T-helper 1 cell treated with Interleukin-12 subunit alpha and Interleukin-12 subunit beta and Interleukin-4 antibody, amounts not matched to agents 30 μg/mL and 1 μg/mL, for 36 hours (primary cell): ENCODE data around the gene FANCI.

Experiments used
- H3K27ac Mint-ChIP-seq: one replicate; pipeline ENCODE4 v1.8.0; 2021; ENCODE audit warnings: mild to moderate bottlenecking, mixed read lengths
- H3K27me3 Mint-ChIP-seq: one replicate; pipeline ENCODE4 v1.8.0; 2021; ENCODE audit warnings: low read depth, mixed read lengths
- H3K36me3 Mint-ChIP-seq: one replicate; pipeline ENCODE4 v1.8.0; 2021; ENCODE audit warnings: low read depth, mixed read lengths
- H3K4me1 Mint-ChIP-seq: one replicate; pipeline ENCODE4 v1.8.0; 2021; ENCODE audit warnings: low read depth, mixed read lengths
- H3K4me3 Mint-ChIP-seq: one replicate; pipeline ENCODE4 v1.8.0; 2021; ENCODE audit warnings: mild to moderate bottlenecking, moderate library complexity, mixed read lengths
- H3K9me3 Mint-ChIP-seq: one replicate; pipeline ENCODE4 v1.8.0; 2021; ENCODE audit warnings: mixed read lengths

FANCI gene

GRCh38 chr15:89341316-89342005 lies 97.7 kb downstream of the FANCI start:
- Mint-ChIP-seq H3K4me3 (no peak overlapping the region), H3K36me3 (no peaks in the 10 kb centered on the region), H3K4me1 (peaks cover 4% of the 10 kb centered on the region), H3K27ac (no peak overlapping the region), H3K27me3 (peaks cover 16% of the 10 kb centered on the region), H3K9me3 (no peaks in the 10 kb centered on the region)

GRCh38 chr15:89342840-89343239 lies 99.1 kb downstream of the FANCI start:
- no peaks in the 10 kb centered on the region for H3K36me3 Mint-ChIP-seq
- H3K9me3 Mint-ChIP-seq = no peaks in the 10 kb centered on the region
- peaks cover 16% of the 10 kb centered on the region for H3K27me3 Mint-ChIP-seq
- no peak overlapping the region for H3K27ac Mint-ChIP-seq
- no peak overlapping the region for H3K4me3 Mint-ChIP-seq
- peaks cover 2% of the 10 kb centered on the region for H3K4me1 Mint-ChIP-seq

GRCh38 chr15:89345248-89345647 lies 101.5 kb downstream of the FANCI start:
- no peak overlapping the region for H3K27ac Mint-ChIP-seq
- H3K36me3 Mint-ChIP-seq = no peaks in the 10 kb centered on the region
- no peaks in the 10 kb centered on the region for H3K4me1 Mint-ChIP-seq
- H3K4me3 Mint-ChIP-seq = no peak overlapping the region
- H3K27me3 Mint-ChIP-seq = peaks cover 24% of the 10 kb centered on the region
- no peaks in the 10 kb centered on the region for H3K9me3 Mint-ChIP-seq

DNA sequence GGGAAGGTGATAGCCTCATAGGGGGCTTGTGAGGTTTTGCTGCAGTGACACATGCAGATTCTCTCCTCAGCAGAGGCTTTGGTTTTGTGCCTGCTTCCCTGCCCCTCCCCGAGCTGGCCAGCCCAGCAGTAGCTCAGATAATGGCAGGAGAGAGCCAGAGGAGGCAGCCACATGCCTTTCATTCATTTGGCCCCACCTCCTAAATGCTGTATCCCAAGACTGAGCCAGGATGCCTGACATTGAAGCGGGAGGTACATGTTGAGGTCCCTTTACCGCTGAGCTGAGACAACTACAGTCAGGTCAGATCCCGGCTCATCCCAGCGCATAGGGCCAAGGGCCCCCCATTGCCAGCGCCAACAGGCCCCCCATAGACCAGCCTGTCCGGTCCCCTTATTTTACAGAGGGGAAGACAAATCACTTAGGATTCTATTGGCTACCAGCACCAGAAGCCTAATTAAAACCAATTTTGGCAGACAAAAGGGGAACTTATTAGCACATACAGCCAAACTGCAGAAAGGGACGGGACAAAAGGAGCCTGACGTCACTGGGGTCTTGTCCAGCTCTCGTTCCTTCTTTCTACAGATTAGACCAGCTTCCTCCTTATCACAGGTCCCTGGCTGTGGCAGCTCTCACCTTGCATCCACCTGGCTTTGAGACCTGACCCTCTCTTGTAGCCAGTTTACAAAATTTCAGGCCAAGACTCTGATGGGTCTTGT lies 102.9 kb downstream of the FANCI start:
- H3K9me3 Mint-ChIP-seq = no peaks in the 10 kb centered on the region
- H3K4me1 Mint-ChIP-seq = no peaks in the 10 kb centered on the region
- no peak overlapping the region for H3K4me3 Mint-ChIP-seq
- H3K27me3 Mint-ChIP-seq = peaks cover 16% of the 10 kb centered on the region
- no peaks in the 10 kb centered on the region for H3K36me3 Mint-ChIP-seq
- H3K27ac Mint-ChIP-seq = no peak overlapping the region

DNA sequence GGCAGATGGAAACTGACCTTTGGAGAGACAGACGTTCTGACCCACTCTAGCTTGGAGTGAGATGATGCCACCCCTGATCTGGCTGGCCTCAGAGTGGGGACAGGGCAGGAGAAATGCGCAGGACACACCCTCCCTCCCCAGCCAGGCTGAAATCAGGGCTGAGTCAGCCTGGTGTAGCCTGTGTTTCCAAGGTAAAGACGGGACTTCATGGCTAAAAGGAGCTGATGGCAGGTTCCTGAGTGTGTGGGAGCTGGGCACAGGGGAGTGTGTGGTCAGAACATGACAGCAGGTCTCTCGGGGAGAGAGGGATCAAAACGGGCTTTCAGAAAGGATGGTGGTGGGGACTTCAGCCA lies 105.4 kb downstream of the FANCI start:
- Mint-ChIP-seq H3K27ac (no peak overlapping the region), H3K4me1 (no peaks in the 10 kb centered on the region)

DNA sequence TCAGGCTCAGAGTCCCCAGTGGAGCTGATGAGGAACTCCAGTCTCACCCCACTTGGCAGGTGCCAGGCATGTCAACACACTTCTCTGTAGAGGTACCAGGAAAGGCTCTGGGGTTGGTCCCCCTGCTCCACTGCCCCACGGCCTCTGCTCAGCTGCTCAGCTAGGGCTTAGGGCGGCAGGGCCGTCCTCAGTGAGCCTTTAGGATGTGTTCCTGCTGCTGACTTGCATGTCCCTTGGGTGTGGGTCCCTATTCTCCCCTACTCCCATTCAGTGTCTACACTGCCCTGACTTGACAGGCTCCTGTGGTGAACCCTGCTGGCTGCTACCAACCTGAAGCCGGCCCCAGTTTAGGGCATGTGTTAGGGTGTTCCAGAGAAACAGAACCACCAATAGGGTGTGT lies 108.7 kb downstream of the FANCI start:
- Mint-ChIP-seq H3K27me3 (peaks cover 41% of the 10 kb centered on the region), H3K4me3 (no peak overlapping the region), H3K36me3 (no peaks in the 10 kb centered on the region), H3K4me1 (no peaks in the 10 kb centered on the region), H3K9me3 (no peaks in the 10 kb centered on the region), H3K27ac (no peak overlapping the region)

More for the DNA sequence above, 105.4 kb downstream of the FANCI start:
- Mint-ChIP-seq H3K36me3 (no peaks in the 10 kb centered on the region), H3K9me3 (no peaks in the 10 kb centered on the region), H3K27me3 (peaks cover 22% of the 10 kb centered on the region), H3K4me3 (no peak overlapping the region)

- H3K27me3 Mint-ChIP-seq = peaks cover 47% of the 10 kb centered on the region
- H3K27ac Mint-ChIP-seq = no peak overlapping the region
- H3K9me3 Mint-ChIP-seq = no peaks in the 10 kb centered on the region
- H3K4me3 Mint-ChIP-seq = no peak overlapping the region
- peaks cover 4% of the 10 kb centered on the region for H3K4me1 Mint-ChIP-seq
- H3K36me3 Mint-ChIP-seq = no peaks in the 10 kb centered on the region
These were observed 110.2 kb downstream of the FANCI start for GRCh38 chr15:89353991-89354390.

GRCh38 chr15:89356634-89357298 lies 113.0 kb downstream of the FANCI start:
- H3K4me1 Mint-ChIP-seq = peaks cover 6% of the 10 kb centered on the region
- H3K9me3 Mint-ChIP-seq = no peaks in the 10 kb centered on the region
- H3K27ac Mint-ChIP-seq = no peak overlapping the region
- H3K27me3 Mint-ChIP-seq = peaks cover 72% of the 10 kb centered on the region
- no peaks in the 10 kb centered on the region for H3K36me3 Mint-ChIP-seq
- no peak overlapping the region for H3K4me3 Mint-ChIP-seq

DNA sequence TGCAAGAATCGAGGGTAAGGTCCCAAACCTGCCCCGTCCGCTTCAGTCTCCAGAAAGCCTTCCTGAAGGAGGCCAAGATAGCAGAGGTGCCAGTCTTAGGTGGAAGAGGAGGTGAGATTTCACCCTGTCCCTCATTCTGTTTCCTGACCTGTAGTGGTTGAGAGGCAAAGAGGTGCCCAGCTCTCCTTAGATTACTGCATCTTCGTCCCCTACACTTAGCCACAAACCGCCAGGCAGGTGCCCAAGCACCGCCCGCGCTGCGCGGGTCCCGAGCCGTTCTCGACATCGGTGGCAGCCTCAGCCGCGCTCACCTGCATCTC lies 114.6 kb downstream of the FANCI start:
- no peaks in the 10 kb centered on the region for H3K9me3 Mint-ChIP-seq
- peak overlapping the region; percentile 75 for H3K4me3 Mint-ChIP-seq
- H3K27me3 Mint-ChIP-seq = peaks cover 80% of the 10 kb centered on the region
- H3K27ac Mint-ChIP-seq = no peak overlapping the region
- H3K36me3 Mint-ChIP-seq = no peaks in the 10 kb centered on the region
- H3K4me1 Mint-ChIP-seq = peaks cover 6% of the 10 kb centered on the region

DNA sequence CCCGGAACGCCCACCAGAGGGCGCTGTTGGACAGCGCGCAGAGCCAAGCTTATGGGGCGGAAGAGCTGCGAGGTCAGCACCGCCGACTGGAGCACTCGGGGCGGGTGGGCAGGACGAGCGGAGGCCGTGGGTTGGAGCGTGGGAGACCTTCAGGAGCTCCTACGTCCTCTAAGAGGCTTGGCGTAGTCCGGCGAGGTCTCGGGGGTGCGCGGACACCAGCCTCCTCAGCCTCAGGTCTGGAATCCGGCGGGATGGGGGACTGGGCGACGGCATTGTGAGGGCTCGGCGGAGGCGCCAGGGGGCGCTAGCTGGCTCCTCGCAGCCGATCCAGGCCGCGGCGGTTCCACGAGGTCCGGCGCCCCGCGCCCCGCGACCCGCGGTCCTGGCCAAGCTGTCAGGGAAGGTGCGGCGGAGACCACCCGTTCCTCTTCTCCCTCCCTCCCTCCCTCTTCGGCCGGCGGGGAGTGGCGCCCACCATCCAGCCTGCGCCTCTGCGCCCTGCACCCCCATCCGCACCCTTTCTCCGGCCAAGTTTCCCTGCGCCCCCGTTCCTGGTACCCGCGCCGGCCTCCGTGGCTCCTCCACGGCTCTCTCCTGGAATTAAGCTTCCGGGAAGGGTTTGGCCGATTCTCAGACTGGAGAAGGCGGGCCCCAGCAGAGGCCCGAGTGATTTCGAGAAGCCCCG lies 115.1 kb downstream of the FANCI start:
- H3K9me3 Mint-ChIP-seq = no peaks in the 10 kb centered on the region
- peak overlapping the region; percentile 75 for H3K4me3 Mint-ChIP-seq
- H3K36me3 Mint-ChIP-seq = no peaks in the 10 kb centered on the region
- H3K27me3 Mint-ChIP-seq = peaks cover 82% of the 10 kb centered on the region
- H3K4me1 Mint-ChIP-seq = peaks cover 6% of the 10 kb centered on the region
- no peak overlapping the region for H3K27ac Mint-ChIP-seq

DNA sequence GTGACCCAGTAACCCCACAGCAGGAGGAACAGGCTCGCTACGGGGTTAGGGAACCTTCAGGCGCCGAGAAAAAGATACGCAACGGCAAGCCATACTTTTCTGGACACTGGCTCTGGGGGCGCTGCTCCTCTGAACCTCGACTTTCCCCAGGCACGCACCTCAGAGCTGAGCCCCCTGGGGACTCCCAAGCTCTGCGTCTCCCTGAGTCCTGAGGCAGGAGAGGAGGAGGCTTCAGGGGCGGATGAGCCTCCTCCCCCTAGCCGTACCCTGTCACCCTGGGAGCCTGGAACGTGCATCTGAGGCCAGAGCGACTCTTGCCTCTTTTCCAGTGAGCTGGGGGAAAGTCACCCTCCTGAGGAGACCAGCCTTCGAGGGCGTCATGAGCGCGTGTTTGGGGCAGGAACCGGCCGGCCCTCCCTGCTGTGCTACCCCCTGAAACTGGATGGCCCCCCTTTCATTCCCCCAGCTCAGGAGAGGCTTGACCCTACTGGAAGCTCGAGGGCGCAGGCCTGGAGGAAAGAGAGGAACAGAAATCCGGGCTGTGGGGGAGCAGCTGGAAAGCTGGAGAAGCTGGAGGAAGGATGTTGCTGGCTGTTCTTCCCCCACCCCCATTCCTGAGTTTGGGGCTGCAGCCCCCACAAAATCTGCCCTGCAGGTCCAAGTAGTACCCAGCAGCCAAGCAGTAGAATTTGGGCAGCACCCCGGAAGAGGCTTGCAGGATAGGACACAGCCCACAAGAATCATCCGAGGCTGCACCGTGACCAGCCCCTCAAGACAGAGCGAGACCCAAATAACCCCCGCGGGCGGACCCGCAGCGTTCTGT lies 115.9 kb downstream of the FANCI start:
- Mint-ChIP-seq H3K9me3 (no peaks in the 10 kb centered on the region), H3K27ac (no peak overlapping the region), H3K4me1 (peaks cover 6% of the 10 kb centered on the region), H3K36me3 (no peaks in the 10 kb centered on the region), H3K27me3 (peaks cover 85% of the 10 kb centered on the region), H3K4me3 (peak overlapping the region; percentile 48)

GRCh38 chr15:89360294-89360971 lies 116.7 kb downstream of the FANCI start:
- peak overlapping the region; percentile 5 for H3K4me3 Mint-ChIP-seq
- H3K27me3 Mint-ChIP-seq = peaks cover 88% of the 10 kb centered on the region
- H3K9me3 Mint-ChIP-seq = no peaks in the 10 kb centered on the region
- H3K4me1 Mint-ChIP-seq = peaks cover 6% of the 10 kb centered on the region
- H3K27ac Mint-ChIP-seq = no peak overlapping the region
- H3K36me3 Mint-ChIP-seq = no peaks in the 10 kb centered on the region

DNA sequence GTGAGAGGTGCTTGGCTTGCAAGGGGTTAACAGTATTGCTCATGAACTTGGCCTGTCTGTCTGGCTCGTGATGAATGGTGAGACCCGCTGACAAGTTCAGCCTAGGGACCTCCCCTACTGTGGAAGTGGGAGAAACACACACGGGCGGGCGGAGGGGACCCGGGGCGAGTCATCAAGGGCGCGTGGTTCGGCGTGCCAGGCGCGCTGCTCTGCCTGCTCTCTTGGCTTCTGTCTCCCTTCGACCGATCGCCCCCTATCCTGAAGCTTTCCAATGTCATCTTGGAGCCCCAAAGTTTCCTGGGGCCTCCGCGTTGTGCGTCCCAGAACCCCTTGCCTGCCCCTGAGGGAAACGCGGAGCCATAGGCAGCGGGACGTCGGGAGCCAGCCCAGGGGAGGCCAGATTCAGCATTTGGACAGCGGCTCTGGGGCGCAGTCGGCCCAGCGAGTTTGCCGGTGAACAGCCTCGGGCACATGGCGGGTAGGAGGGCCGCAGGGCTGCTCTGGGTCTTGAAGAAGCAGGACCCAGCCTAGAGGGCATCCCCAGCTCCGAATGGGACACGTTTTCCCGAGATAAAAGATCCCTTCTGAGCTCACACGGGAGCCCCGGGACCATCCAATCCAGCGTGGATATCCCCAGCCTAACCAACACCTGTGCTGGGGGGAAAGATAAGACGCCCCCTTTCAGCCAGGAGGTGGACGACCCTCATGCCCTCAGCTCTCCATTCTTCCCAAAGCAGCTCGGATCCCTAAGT lies 117.8 kb downstream of the FANCI start:
- Mint-ChIP-seq H3K4me3 (no peak overlapping the region), H3K27me3 (peaks cover 90% of the 10 kb centered on the region), H3K4me1 (peaks cover 6% of the 10 kb centered on the region), H3K27ac (peak overlapping the region; percentile 49), H3K36me3 (no peaks in the 10 kb centered on the region), H3K9me3 (no peaks in the 10 kb centered on the region)
